Transverse colon (tissue), 3 donors: ENCODE measurements around the gene IMMP2L.

Experiments used
- POLR2A ChIP-seq: fragments of 450-650 bp; IDR thresholded peaks from one replicate; pipeline ENCODE4 v1.6.1; 2016; ENCODE audit warnings: antibody characterized with exemption, mild to moderate bottlenecking, moderate library complexity
- POLR2AphosphoS5 ChIP-seq, 3 donors: sonication (generic); formaldehyde crosslinking; IDR thresholded peaks; one replicate each; pipeline ENCODE4 v1.6.1; 2016; ENCODE audit warnings: antibody characterized with exemption in 3 of 3

DNA sequence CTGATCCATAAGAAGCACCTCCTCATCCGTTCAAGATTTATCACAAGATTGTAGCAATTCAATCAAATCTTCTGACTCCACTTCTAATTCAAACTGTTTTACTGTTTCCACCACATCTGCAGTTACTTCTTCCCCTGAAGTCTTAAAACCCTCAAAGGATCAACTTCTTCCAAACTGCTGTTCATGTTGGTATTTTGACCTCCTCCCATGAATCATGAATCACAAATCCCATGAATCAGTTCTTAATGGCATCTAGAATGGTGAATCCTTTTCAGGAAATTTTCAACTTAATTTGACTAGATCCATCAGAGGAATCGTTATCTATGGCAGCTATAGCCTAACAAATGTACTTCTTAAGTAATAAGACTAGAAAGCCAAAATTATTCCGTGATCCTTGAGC, 122.3 kb downstream of the IMMP2L start:
- TF ChIP-seq POLR2AphosphoS5 (IDR thresholded peaks at IDR 0.05): no peak
- TF ChIP-seq POLR2A: no peak
